Skeletal muscle tissue (tissue), 4 donors: ENCODE measurements around the gene ATP5PO. TPM values are rescaled to one million over a fixed set of nuclear protein-coding genes. Genes with fewer than 3 reads are reported as not detected.
"Not testable (repeated sequence)": the region's sequence is repeated elsewhere in the genome, so short reads cannot be mapped to it uniquely, and the experiment has no call there.

Source experiments
- H3K27ac ChIP-seq: one replicate; pipeline ENCODE4 v1.7.0; 2013; ENCODE audit warnings: mild to moderate bottlenecking, low read depth, low read length, inconsistent platforms
- H3K27me3 ChIP-seq, 3 donors: one replicate each; pipeline ENCODE4 v1.7.0; 2013; ENCODE audit warnings: low read length in 3 of 3; ENCODE audit not compliant: control insufficient read depth in 3 of 3, insufficient read depth in 3 of 3
- H3K36me3 ChIP-seq, 3 donors: one replicate each; pipeline ENCODE4 v1.7.0; 2013; ENCODE audit warnings: low read length in 3 of 3; ENCODE audit not compliant: control insufficient read depth in 3 of 3, insufficient read depth in 3 of 3
- H3K4me1 ChIP-seq, 3 donors: one replicate each; pipeline ENCODE4 v1.7.0; 2013; ENCODE audit warnings: low read length in 3 of 3, mild to moderate bottlenecking in 3 of 3; ENCODE audit not compliant: control insufficient read depth in 3 of 3, insufficient read depth in 3 of 3
- H3K4me3 ChIP-seq, 3 donors: one replicate each; pipeline ENCODE4 v1.7.0; 2013; ENCODE audit warnings: low read length in 3 of 3
- H3K9ac ChIP-seq, 3 donors: one replicate each; pipeline ENCODE4 v1.7.0; 2013; ENCODE audit warnings: low read length in 3 of 3, mild to moderate bottlenecking in 3 of 3, moderate library complexity in 2 of 3, low read depth in 1 of 3
- H3K9me3 ChIP-seq, 3 donors: one replicate each; pipeline ENCODE4 v1.7.0; 2013; ENCODE audit warnings: low read length in 3 of 3; ENCODE audit not compliant: control insufficient read depth in 3 of 3
- total RNA-seq: library from RNA; depleted of rRNA; stranded (reverse); fragments of >200 nt; gene quantifications from one replicate; pipeline ENCODE4 v1.2.3, GENCODE V29; 2014
- donor health status: Osteomylitis.

Gene ATP5PO
- total RNA-seq, 1 donor from 2014 or later: 258 TPM

DNA sequence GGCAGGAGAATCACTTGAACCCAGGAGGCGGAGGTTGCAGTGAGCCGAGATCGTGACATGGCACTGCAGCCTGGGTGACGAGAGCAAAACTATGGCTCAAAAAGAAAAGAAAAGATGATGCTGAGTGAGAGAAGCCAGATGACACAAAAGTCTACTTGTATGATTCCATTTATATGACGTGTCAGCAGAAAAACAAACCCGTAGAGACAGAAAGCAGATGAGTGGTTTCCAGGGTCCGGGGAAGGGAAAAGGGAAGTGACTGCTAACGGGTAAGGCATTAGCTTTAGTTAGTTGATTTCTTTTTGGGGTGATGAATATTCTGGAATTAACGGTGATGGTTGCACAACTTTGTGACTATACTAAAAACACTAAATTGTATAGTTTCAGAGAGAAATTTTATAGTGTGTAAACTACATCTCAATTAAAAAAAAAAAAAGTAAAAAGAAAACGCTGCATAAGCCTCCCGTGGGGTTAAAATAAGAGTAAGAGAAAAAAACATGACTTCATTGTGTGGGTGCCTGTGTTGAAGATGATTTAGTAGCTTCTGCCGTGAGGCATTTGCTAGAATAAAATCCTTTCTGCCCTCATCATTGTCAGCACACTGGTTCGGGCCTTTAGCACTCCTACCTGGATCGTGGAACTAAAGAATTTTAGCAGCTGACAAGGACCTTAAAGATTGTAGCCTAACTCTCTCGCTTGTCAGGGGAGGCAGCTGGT is 24.7 kb upstream of the ATP5PO start:
- Histone ChIP-seq H3K36me3 (no peaks in the 10 kb centered on the region), H3K9me3 (no peaks in the 10 kb centered on the region), H3K4me3 (no peak overlapping the region), H3K4me1 (peaks cover 0 to 16% (median 2%) of the 10 kb centered on the region in 3 donors), H3K27me3 (no peaks in the 10 kb centered on the region), H3K27ac (peak overlapping the region; percentile 62), H3K9ac (peak overlapping the region in 1 of 3 donors; percentile 38)

DNA sequence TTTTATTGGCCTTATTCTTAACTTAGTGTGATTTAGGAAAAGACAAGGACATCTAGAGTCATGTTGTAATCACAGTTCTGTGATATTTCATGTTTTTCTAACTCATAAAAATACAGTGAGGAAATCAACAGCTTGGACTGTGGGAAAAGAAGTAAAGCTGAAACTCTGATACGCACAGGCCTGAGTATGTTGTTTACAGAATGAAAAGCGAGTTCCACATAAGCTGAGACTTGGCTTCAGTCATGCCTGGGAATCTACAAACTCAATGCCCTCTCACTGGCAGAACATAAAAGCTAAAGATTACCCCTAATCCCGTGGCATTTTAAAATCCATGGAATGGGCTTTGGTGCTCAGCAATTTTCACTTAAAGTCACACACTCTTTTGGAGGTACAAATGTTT is 23.6 kb upstream of the ATP5PO start:
- peaks cover 0 to 16% (median 2%) of the 10 kb centered on the region in 3 donors for H3K4me1 ChIP-seq
- no peak overlapping the region for H3K4me3 ChIP-seq
- no peak overlapping the region for H3K9ac ChIP-seq
- no peaks in the 10 kb centered on the region for H3K27me3 ChIP-seq
- peak overlapping the region; percentile 0 for H3K27ac ChIP-seq
- H3K36me3 ChIP-seq: no peaks in the 10 kb centered on the region
- H3K9me3 ChIP-seq: no peaks in the 10 kb centered on the region

DNA sequence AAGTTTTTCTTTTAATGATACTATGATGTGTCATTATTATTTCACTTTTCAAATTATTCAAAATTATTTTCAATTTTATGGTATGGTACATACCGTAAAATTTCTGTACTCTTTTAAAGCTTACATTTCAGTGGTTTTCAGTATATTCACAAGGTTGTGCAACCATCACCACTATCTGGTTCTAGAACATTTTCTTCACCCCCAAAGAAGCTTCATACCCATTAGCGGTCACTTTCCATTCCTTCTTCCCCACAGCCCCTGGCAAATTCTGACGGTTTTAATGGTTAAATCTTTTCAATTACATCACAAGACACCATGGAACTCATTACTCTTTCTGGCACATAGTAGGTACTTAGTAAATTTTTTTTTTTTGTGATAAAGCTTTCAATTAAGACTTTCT is 22.8 kb upstream of the ATP5PO start:
- Histone ChIP-seq H3K9ac (no peak overlapping the region), H3K27ac (no peak overlapping the region), H3K27me3 (no peaks in the 10 kb centered on the region), H3K9me3 (no peaks in the 10 kb centered on the region), H3K4me3 (no peak overlapping the region), H3K4me1 (peaks cover 0 to 16% (median 2%) of the 10 kb centered on the region in 3 donors), H3K36me3 (no peaks in the 10 kb centered on the region)

DNA sequence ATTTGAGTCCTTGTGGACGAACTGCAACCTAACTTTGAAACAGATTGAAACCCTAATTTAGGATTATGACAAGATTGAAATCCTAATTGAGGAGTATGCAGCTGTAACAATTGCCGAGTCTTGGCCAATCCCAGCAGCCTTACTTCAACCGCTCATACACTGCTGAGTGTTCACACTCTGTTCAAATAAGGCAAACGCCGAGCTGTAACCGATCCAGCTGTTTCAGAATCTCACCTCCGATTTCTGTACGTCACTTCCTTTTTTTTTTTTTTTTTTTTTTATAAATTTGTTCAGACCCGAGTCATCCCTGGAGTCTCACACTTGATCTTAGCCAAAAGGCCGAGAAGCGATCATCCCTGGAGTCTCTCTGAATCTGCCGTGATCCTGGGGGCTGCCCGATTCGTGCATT is 22.3 kb upstream of the ATP5PO start:
- no peaks in the 10 kb centered on the region for H3K9me3 ChIP-seq

DNA sequence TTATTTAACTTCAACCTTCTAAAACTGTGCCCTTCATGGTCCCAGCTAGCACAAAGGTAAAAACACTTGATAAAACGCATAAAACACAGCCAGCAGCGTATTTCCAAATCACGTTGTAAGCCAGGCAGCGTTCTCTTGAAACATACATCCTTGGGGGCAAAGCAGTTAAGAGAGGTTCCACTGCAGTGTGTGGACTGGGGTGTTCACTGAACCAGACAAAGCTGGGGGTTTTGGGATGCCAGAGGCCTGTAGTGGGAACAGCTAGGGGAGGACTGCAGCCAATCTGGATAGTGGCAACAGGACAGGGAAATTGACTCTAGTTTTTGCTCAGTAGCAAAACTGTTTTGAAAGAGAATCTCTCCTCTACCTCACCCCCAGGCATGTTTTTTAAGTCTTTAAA is 21.5 kb upstream of the ATP5PO start:
- peaks cover 0 to 20% (median 5%) of the 10 kb centered on the region in 3 donors for H3K4me1 ChIP-seq
- H3K9ac ChIP-seq: no peak overlapping the region
- no peaks in the 10 kb centered on the region for H3K36me3 ChIP-seq
- H3K9me3 ChIP-seq: no peaks in the 10 kb centered on the region
- H3K27ac ChIP-seq: no peak overlapping the region
- H3K27me3 ChIP-seq: no peaks in the 10 kb centered on the region
- no peak overlapping the region for H3K4me3 ChIP-seq

More for the DNA sequence above, 22.3 kb upstream of the ATP5PO start:
- H3K4me1 ChIP-seq: peaks cover 0 to 16% (median 2%) of the 10 kb centered on the region in 3 donors
- H3K27ac ChIP-seq: no peak overlapping the region
- no peaks in the 10 kb centered on the region for H3K27me3 ChIP-seq
- no peaks in the 10 kb centered on the region for H3K36me3 ChIP-seq
- H3K4me3 ChIP-seq: no peak overlapping the region
- no peak overlapping the region for H3K9ac ChIP-seq

DNA sequence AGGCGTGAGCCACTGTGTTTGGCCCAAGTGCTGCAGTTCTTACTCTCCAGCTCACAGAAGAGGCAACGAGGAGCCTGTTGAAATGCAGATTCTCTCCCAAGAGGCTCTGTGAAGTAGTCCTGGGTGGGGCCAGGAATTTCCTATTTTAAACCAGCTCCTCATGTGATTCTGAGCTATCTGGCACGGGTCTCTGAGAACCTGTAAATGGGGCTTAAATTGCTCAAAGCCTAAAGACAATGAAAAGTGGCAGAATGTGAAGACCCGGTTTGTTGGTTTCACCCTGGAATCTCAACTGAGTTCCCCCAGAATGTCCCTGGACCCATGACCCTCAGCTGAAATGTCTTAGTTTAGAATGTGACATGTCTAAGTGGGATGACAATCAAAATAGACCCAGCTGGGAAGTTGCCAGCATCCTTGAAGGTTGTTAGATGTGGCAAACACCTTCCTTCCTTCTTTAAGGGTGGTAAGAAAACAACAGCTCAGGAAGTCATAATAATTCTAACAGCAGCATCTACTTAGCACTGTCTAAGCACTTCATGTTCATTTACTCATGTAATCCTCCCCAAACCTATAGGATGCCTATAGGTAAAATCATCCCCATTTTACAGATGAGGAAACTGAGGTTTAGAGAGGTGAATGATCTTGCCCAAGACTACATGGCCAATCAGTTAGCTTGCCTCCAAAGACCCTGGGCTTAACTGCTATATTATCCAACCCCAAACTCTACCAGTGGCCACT is 20.9 kb upstream of the ATP5PO start:
- no peak overlapping the region for H3K4me3 ChIP-seq
- H3K36me3 ChIP-seq: no peaks in the 10 kb centered on the region
- H3K27ac ChIP-seq: no peak overlapping the region
- H3K9ac ChIP-seq: no peak overlapping the region
- no peaks in the 10 kb centered on the region for H3K9me3 ChIP-seq
- no peaks in the 10 kb centered on the region for H3K27me3 ChIP-seq
- H3K4me1 ChIP-seq: peaks cover 0 to 21% (median 6%) of the 10 kb centered on the region in 3 donors

DNA sequence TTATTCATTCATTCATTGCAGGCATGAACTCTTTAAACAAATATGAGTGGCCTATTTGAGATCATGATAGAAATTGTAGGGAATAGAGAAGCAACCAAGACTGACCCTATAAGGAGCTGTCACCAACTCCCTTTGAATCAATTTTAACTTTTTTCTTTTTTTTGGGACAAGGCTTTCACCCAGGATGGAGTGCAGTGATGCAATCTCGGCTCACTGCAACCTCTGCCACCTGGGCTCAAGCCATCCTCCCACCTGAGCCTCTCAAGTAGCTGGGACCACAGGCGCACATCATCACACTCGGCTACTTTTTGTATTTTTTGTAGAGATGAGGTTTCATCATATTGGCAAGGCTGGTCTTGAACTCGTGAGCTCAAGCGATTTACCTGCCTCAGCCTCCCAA is 17.1 kb upstream of the ATP5PO start:
- Histone ChIP-seq H3K9me3 (no peaks in the 10 kb centered on the region), H3K9ac (no peak overlapping the region), H3K27ac (no peak overlapping the region), H3K4me3 (peak overlapping the region in 2 of 3 donors; percentile 69 to 79), H3K36me3 (no peaks in the 10 kb centered on the region), H3K4me1 (peaks cover 0 to 14% (median 4%) of the 10 kb centered on the region in 3 donors), H3K27me3 (no peaks in the 10 kb centered on the region)

DNA sequence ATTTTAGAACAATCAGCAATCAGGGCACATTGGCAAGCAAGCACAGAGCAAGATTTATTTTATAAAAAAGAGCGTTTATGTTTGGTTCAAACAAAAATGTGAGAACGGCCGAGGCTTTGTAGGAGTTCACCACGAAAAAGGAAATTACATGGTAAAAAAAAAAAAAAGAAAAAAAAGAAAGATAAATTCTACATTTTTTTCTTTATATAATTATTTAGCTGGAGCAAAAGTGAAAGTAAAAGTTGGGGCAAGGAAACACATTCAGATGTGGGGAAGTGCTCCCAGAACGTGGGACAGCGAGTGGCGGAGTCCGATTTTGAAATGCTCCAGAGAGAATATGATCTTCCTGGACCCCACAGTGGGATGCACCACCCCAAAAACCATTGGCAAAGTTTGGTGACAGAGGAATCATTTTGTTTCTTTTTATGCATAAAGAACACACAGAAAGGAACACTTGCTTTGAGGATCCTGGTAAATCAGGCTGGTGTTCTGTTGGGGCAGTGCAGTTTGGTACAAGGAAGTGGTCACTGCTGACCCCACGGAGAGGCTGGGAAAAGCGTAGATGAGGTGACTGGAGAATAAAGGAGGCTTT is 16.3 kb upstream of the ATP5PO start:
- H3K36me3 ChIP-seq: no peaks in the 10 kb centered on the region
- H3K9ac ChIP-seq: peak overlapping the region; percentile 34 to 72 (median 69)
- peaks cover 0 to 14% (median 4%) of the 10 kb centered on the region in 3 donors for H3K4me1 ChIP-seq
- peak overlapping the region; percentile 66 to 79 (median 69) for H3K4me3 ChIP-seq
- H3K27ac ChIP-seq: peak overlapping the region; percentile 1
- no peaks in the 10 kb centered on the region for H3K9me3 ChIP-seq
- H3K27me3 ChIP-seq: no peaks in the 10 kb centered on the region

DNA sequence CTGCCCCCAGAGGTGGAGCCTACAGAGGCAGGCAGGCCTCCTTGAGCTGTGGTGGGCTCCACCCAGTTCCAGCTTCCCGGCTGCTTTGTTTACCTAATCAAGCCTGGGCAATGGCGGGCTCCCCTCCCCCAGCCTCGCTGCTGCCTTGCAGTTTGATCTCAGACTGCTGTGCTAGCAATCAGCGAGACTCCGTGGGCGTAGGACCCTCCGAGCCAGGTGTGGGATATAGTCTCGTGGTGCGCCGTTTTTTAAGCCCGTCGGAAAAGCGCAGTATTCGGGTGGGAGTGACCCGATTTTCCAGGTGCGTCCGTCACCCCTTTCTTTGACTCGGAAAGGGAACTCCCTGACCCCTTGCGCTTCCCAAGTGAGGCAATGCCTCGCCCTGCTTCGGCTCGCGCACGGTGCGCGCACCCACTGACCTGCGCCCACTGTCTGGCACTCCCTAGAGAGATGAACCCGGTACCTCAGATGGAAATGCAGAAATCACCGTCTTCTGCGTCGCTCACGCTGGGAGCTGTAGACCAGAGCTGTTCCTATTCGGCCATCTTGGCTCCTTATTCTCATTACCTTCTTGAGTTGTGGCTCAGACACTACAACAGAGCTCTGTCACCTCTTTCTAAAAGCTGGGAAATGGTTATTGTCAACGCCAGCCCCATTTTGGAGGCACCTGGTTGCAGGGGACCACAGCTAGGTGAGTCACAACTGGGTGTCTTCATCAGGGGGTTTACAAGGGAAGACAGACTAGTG is 15.6 kb upstream of the ATP5PO start:
- H3K27ac ChIP-seq, H3K9me3 ChIP-seq, H3K27me3 ChIP-seq, H3K4me1 ChIP-seq, H3K36me3 ChIP-seq: not testable (repeated sequence)
- peak overlapping the region in 2 of 3 donors; percentile 34 to 72 for H3K9ac ChIP-seq
- peak overlapping the region; percentile 66 to 79 (median 69) for H3K4me3 ChIP-seq
